Left forelimb (tissue), 1 donor: ENCODE results near the gene CCDC90B.
"Not testable (repeated sequence)": the region's sequence is repeated elsewhere in the genome, so short reads cannot be mapped to it uniquely, and the experiment has no call there.

Experiments
- DNase-seq: peaks from one replicate; pipeline ENCODE4 v3.0.0-alpha.2; 2018; ENCODE audit warnings: low spot score

Gene CCDC90B

DNA sequence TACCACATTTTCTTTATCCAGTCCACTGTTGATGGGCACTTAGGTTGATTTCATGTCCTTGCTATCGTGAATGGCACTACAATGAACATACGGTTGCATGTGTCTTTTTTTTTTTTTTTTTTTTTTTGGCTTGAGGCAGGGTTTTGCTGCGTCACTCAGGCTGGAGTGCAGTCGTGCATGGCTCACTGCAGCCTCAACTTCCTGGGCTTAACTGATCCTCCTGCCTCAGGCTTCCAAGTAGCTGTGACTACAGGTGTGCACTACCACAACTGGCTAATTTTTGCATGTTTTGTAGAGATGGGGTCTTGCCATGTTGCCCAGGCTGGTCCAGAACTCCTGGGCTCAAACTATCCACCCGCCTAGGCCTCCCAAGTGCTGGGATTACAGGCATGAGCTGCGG lies 1.5 kb upstream of the CCDC90B start:
- no peak for DNase-seq

DNA sequence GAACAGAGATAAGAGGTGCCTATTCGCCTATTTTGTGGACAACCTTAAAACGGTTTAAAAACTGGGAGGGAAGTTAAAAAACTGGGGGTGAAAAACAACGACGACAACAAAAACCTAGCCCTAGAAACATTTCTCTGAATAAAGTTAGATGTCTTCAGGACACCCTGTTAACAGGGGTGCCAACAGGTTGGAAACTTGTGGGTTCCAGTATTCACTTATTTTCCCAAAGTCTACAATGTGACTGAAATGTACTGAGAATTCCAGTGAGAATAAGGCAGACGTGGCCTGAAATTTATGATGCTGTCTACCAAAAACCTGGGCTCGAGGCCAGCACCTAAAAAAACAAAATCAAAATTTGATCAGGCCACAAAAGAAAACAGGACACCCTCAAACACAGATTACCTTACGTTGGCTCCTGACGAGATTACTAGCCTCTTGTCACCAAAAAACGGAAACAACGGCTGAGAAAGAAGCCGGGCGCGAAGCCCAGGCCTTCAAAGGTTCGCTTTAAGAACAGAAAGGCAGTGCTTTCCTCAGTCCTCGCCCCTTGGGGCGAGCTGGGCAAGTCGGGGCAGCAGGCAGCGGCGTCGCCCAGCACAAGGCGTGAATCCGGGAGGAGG lies 906 bp downstream of the CCDC90B start:
- no peak for DNase-seq

DNA sequence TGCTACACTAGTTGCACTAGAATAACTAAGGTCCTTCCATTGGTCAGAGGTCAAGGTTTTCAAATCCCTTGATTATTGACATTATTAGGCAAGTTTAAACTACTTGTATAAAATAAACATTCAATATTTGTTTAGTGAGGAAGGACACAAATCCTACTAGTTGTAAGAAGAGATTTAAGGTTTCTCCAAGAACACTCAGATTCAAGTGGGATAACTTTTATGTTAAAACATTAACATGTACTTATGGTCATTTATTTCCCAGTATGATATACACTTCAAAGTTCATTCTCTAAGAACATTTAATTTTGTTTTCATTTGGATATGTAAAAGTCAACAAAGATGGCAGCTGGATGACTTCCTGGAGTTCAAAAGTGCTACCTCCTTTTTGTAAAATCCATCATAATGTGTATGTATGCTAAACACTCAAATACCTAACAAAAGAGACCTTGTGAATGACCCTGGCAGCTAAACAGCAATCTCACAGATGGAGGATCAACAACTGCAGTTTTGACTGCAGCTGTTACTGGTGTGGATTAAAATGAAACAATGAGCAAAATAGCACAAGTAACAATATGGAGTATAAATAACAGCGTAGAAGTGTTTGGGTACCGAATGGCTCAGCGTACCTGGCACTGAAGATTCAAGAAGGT lies 1.5 kb downstream of the CCDC90B start:
- DNase-seq: no peak

DNA sequence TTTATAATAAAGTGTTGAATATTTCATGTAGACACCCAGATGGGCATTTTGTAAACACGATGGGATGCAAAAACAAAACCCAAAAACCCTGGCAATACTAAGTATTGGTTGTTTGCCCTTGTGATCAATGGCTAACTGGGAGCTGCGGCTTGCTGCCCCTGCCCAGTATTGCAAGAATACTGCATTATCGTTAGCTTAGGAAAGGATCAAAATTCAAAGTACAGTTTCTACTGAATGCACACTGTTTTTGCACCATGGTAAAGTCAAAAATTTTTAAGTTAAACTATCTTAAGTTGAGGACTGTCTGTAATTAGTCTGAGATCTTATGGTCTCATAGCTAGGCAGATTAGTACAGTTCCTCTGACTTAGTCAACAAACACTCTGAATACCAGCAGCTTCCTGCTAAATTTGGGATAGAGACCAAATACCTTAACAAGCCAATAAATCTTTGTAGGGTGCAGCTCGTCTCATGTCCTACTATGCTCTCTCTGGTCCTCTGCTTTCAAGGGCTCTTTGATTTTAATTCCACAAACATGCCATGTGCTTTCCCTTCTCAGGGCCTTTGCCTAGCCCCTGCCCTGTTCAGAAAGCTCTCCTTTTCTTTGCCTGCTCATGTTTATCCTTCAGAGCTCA lies 4.0 kb downstream of the CCDC90B start:
- DNase-seq: no peak

DNA sequence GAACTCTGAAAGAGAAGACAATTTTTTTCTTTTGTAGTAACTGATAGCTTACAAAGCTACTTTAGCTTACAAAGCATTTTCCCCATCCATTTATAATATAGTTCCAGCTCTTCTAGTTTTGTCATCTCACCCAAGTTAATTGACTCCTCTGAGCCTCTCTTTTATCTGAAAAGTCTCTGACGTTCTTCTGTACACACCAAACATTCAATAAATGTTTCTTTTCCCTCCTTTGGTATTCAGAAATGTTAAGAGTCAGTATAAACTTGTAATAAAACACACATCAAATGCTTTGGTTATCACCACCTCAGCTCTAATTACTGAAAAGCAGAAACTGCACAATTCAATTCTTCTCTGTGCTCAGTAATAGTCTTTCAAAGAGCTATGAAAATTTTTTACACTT lies 5.9 kb downstream of the CCDC90B start:
- no peak for DNase-seq

DNA sequence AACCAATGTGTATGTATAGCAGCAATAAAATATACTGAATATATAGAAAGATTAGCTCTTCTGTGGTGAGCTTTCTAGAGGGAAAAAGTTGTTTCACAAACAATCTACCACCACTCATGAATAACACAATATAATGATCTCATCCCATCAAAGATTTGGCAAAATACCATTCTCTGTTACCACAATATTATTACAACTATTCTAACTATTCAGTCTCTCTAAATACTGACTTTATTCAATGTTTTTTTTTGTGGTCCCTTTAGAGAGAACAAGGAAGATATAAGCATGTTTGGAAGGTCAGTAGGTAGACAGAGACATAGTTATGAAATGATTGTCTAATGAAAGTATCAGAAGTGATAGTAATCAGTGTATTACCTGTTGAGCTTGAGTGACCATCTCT lies 7.8 kb downstream of the CCDC90B start:
- DNase-seq: no peak

DNA sequence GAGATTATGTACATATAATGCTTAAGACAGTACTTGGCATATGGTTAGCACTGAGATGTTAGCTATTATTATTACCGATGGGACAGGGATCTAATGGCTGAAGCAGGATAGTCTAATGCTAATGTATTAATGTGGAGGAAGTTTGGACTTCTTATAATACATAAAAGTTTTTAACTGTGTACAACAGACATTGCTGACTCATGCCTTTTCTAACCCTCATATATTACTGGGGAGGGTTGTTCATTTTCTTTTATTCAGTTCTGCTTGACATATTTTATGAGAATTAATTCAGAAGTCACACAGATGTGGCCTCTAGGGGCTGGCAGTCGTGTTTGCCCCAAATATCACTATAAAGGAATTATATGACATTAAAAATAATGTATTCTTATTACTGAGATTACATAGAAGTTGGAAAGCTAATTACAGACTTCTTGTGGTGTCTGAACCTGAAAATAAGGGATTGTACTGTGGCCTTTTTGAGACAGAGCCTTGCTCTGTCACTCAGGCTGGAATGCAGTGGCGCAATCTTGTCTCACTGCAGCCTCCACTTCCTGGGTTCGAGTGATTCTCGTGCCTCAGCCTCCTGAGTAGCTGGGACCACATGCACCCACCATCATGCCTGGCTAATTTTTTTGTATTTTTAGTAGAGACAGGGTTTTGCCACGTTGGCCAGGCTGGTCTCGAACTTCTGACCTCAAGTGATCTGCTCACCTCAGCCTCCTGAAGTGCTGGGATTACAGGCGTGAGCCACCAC lies 10.1 kb downstream of the CCDC90B start:
- no peak for DNase-seq

DNA sequence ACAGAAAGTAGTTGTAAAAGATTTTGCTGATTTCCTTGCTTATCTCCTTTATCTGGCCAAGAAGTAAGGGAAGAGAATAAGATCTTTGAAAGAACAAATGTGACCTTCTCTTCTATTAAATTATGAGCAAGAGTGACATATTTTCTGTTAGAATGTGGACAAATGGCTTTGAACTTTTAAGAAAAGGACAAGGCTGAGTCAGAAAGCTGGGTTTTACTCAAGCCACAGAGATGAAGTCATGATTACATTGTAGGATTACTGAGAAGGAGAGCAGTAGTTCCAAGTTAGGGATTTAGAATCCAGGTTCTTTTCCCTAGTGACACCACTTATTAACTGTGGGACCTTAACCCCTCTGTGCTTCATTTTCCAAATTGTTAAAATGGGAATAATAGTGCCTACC lies 13.5 kb downstream of the CCDC90B start:
- no peak for DNase-seq

DNA sequence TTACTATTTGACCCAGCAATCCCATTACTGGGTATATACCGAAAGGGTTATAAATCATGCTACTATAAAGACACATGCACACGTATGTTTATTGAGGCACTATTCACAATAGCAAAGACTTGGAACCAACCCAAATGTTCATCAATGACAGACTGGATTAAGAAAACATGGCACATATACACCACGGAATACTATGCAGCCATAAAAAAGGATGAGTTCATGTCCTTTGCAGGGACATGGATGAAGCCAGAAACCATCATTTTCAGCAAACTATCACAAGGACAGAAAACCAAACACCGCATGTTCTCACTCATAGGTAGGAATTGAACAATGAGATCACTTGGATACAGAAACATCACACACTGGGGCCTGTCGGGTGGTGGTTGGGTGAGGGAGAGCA lies 14.4 kb downstream of the CCDC90B start:
- DNase-seq: not testable (repeated sequence)

DNA sequence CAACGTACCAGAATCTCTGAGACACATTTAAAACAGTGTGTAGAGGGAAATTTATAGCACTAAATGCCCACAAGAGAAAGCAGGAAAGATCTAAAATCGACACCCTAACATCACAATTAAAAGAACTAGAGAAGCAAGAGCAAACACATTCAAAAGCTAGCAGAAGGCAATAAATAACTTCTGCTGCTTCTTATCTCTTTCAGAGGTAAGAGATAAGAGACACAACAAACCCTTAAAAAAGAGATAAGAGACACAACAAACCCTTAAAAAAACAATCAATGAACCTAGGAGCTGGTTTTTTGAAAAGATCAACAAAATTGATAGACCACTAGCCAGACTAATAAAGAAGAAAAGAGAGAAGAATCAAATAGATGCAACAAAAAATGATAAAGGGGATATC lies 17.1 kb downstream of the CCDC90B start:
- not testable (repeated sequence) for DNase-seq

DNA sequence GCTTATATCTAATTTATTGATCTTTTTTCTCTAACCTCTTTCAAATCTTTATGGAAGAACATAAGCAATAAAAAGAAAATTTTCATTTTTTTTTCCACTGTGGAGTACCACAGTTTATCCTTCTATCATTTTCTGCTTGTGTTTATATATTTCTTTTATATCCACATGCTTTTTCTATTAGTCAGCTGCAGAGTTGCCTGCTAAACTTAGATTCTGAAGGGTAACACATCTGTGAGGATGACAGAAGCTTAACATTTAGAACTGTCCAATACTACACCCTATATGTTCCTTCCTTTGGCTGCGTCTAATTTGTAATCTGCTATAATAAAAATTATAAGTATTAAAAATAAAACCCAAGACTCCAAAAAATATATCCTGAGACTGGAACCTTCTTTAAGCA lies 20.8 kb downstream of the CCDC90B start:
- no peak for DNase-seq

DNA sequence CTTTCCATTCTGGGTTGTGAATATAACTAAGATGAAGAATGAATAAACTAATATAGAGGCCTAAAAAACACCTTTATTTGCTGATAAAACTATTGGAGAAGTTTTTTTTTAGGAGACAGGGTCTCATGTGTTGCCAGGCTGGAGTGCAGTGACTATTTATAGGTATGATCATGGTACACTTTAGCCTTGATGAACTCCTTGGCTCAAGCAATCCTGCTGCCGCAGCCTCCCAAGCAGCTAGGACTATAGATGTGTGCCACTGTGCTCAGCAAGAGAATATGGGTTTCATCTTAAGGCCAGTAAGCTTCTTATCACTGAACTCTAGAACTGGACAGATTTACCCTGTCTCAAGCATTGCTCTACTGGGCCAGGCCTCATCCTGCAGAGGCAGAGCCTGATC lies 26.6 kb downstream of the CCDC90B start:
- no peak for DNase-seq

DNA sequence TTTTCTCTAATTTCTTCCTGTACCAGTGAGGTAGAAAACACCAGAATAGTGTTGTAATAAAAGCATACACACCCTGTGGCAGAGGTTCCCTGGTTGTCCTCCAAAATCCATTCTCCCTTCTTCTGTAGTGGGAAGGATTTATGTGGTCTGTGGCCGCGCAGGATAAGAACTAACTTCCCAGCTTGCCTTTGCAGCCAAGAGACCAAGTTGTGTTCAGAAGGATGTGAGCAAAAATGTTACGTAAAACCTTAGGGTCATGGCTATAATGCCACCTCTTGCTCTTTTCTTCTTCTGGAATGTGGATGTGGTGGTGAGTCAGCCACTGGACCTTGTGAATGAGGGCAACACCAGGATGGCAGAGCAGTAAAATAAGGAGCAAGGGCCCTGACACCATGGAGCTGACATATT lies 28.4 kb downstream of the CCDC90B start:
- DNase-seq: no peak

DNA sequence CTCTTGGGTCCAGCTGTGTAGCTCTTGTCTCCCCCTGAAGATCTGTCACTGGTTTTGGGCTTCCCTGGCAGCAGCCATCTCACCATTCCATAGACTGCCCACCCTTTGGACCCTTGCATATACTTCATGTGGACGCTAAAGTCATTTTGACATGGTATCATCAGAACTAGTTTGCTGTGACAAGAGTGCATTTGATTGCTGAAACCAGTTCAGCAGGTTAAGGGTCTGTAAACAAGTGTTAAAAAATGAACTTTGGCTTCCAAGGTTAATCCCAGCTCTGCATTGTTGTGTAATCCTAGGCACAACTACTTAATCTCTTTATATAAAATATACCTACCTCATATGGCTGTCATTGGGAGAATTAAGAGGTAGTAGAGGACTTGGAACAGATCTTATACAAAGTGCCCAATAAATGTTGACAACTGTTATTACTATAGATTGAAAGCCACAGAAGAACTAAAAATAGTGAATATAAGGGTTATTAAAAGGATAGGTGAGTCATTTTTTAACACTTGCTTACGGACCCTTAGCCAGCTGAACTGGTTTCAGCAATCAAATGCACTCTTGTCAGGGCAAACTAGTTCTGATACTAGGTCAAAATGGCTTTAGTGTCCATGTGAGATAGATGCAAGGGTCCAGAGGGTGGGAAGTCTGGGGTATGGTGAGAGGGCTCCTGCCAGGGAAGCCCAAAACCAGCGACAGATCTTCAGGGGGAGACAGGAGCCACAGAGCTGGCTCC lies 29.4 kb downstream of the CCDC90B start:
- DNase-seq: no peak

DNA sequence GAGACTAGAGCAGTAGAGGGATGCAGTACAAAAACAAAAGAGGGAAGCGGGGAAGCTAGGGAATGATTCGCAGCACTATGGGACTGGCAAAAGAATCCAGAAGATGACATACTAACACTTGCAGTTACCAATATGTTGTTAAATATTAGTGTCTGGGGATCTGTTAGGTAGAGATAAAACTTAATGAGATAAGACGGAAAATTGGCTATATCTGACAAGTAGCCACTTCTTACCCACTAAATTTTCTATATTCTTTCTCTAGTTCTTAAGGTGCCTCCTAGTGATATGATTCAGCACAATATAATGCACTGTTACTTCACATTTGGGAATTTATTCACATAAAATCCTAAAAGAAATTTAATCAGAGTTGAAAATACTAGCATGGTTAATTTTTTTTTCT lies 30.8 kb downstream of the CCDC90B start:
- no peak for DNase-seq

DNA sequence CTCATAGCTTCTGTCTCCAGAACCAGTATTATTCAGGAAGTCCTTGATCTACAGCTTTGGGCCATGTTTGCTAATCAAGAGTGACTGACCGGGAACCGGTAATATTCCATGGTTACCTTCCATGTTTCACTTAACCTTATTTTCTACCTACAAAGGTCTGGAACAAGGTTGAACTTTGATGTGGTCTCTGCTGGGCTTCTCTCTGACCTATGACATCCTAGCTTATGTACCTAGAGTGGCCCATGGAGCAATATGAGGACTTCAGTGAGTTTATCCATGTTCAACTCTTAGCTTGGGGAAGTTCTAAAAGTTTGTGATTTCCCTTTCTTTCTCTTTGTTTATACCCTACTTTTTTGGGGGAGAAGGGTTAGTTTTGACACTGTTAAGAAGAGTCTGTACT lies 33.2 kb downstream of the CCDC90B start:
- DNase-seq: no peak

DNA sequence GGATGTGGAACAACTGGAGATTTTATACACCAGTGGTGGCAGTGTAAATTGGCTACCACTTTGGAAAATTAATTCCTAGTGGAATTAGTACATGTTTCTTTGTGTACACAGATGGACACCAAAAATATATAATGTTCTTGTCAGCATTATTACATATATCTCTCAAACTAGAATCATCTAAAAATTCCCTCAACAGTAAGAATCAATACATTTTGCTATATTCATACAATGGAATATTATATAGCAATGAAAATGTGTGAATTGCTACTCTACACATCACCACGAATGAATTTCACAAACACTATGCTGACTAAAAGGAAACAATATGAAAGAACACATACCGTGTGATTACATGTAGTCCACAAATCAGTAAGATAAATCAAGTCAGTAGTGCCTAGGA lies 33.9 kb downstream of the CCDC90B start:
- DNase-seq: no peak

DNA sequence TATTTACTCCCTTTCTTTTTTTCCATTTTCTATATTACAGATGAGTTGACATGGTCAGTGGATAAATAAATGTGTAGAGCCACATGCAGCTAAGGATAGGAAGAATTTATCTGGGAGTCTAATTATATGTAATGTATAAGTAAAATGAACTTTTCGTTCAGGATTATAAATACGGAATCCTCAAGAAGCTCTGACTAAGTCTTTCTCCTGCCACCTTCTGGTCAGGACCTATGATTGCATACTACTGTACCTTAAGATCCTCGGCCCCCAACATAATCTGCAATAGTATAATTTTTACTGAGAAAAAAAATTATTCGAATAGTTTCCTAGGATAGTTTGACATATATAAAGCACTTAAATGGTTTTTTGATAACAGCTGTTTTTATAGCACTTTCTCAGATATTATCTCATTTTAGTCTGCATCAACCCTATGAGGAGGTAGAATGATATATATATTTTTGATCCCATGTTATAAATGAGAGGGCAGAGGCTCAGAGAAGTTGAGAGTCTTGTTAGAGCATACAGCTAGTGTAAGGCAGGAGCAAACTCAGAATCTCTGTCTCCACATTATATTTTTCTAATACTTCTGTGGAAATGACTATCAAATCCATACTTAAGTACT lies 36.1 kb downstream of the CCDC90B start:
- no peak for DNase-seq

DNA sequence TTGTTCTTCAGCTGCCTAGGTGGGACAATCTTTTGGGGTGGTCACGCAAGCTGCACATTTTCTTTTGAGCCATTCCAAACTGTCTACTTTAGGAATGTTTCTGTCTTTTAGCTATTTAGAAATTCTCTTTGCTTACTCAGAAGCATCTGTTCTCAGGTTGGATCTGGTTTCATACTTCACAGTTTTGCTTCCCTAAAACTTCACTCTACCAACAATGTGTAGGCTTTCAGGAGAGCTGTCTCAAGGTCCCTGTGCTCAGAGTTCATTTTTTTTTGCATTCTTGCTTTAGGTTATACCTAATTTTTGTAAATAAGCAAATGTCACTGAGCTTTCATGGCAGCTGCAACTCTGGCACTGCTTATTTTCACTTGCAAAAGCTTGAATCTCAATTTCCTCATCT lies 36.7 kb downstream of the CCDC90B start:
- DNase-seq: no peak

DNA sequence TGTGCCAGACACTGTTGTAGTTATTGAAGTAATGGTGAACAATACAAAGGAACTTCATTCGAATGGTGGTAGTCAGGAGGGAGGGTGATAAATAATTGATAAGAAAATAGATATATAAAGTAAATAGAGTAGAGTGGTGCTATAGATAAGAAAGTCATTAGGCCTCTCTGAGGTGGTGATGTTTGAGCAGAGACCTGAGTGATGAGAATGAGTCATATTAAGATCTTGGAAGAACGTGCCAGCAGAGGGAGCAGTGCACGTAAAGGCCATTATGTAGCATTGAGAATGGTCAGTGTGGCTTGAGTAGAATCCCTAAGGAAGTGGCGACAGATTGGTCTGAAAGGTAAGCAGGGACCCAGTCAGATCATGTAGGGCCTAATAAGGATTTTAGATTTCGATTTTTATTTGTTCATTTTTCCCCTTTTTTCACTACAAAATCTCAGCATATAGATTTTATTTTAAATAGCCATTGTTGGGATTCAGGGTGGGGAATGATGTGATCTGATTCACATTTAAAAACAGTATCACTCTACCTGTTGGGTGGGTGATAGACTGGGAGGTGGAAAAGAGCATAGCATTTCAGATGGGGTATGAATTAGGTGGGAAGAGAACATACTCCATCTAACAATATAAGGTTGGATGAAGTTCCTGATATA lies 44.7 kb downstream of the CCDC90B start:
- no peak for DNase-seq

DNA sequence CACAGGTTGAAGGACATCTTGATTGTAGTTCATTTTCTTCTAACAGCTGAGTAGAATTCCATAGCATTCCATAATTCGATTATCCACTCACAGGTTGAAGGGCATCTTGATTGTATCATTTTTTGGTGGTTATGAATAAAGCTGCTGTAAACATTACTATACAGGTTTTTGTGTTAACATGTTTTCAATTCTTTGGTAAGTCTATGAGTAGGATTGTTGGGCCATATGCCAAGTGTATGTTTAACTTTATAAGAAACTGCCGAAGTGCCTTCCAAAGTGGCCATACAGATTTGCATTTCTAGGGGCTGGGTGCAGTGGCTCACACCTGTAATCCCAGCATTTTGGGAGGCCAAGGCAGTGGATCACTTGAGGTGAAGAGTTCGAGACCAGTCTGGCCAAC lies 48.1 kb downstream of the CCDC90B start:
- no peak for DNase-seq
